ENCODE results near the gene SCRN1.
"Not testable (repeated sequence)": the region's sequence is repeated elsewhere in the genome, so short reads cannot be mapped to it uniquely, and the experiment has no call there.

SCRN1 gene

DNA sequence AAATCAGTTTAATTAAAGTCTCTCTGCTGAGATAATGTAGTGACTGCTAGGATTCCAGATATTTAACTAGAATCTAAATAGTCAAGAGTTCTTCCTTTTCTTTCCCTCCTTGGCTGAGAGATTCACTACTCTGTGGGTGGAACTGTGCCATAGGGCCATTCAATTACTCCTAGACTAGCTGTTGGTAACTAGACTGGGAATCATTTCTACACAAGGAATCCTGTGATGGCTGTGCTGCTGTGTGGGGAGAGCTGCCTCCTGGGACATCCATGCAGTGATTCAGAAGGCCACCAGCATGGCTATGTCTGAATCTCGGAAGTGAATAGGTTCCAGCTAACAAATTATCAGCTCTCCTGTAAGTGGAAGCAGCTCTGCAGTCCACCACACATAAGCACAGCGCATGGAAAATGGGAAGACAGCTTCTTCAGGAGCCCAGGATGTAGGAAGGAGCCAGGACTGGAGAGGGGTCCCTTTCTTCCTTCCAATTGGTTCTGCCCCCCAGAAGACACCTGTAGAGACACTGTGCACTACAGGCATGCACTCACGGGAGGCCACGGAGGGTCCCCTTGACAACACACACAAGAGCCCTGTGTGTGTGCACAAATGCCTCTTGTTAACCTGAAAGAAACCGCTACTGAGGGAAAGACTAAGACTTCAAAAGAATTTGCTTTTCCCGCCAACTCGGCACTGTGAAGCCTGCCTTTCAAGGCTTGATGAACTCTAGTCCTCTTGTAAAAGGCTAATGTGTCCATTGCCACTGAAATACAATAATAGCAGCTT lies 66.5 kb downstream of the SCRN1 start:
- DNase-seq: no peak

DNA sequence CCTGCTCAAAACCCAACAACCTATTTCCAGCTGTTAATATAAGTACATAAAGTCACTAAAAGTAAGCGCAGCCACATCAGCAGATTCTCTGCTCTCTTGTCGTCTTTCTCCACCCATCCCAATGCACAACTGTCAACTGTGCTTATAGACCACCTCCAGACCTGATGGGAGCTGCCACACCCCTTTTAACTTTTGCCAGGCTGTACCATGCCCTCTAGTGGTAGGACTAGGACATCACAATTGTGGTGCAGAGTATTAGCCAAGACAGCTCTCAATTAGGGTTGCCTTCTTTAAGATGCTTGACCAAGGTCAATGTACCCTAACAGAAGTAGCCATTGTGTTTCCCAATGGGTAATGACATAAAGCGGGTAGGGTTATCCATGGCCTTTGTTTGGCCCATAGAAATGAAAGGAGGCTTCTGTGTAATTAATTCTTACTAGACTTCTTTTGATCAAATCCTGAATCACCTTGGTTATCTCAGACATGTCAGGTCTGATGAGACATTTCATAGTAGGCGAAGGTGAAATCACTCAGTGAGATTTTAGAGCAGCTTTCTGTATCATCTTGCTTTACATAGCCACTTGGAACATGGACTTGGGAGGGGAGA lies 68.1 kb downstream of the SCRN1 start:
- peak; percentile 83 for DNase-seq

DNA sequence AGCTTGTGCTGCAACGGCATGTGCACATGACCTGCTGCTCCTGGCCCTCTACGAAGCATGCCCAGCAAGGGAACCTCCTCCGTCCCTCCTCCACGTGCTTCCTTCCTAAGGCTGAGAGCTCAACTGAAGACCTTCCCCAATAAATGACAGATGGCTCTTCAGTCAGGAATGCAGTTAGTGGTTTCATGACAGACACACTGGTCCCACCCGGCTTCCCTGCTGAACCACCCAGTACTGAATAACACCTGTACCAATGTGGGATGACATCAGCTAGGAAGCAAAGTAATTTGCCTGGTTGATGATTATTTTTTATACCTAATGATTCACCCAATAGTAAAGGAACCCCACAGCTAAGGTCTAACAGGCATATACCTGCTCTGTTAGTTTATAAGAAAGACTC lies 69.1 kb downstream of the SCRN1 start:
- no peak for DNase-seq

DNA sequence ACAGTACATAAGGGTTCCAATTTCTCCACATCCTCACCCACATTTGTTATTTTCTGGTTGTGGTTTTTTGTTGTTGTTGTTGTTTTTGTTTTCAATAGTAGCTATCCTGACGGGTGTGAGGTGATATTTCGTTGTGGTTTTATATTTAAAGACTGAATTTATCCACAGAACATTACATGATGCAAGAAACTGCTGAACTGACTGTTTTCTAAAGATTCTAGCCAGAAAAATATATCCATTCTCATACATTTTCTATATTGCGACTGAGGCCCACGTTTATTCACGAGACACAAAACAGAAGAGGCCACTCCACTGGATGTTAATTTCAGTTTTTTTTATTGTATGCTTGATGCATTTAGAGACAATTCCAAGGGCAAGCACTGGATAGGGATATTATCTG lies 69.8 kb downstream of the SCRN1 start:
- DNase-seq: no peak

DNA sequence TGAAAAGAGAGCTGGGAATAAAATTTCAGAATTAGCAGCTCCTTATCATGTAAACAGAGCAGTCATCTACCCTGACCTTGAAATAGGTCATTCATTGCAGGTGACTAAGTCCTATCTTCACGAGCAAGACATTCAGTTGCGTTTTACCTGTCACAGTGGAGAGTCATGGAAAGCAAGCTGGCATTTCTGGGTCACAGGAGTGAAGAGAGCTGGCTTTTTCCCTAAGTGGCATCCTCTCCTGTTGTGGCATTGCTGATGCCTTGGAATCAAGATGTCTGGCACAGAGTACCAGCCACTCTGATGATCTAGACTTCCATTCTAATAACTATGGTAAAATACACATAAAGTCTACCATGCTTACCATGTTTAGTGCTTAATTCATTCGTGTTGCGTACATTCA lies 70.8 kb downstream of the SCRN1 start:
- DNase-seq: no peak

DNA sequence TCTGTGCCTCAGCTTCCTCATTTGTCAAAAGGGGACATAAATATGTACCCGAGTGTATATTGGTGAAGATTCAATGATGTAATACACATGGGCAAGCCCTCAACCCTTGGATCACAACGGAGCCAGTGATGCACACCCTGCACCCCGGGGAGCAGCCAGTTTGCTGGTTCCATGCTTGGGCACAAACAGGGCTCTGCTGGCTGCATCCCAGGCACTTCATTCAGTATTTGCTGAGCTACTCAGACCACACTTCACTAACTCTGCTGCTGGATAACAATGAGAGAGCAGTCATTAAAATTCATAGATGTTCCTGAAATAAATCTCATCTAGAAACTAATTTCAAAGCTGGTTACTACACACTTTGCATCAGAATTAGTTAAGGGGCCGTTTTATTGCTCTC lies 72.0 kb downstream of the SCRN1 start:
- DNase-seq: no peak

DNA sequence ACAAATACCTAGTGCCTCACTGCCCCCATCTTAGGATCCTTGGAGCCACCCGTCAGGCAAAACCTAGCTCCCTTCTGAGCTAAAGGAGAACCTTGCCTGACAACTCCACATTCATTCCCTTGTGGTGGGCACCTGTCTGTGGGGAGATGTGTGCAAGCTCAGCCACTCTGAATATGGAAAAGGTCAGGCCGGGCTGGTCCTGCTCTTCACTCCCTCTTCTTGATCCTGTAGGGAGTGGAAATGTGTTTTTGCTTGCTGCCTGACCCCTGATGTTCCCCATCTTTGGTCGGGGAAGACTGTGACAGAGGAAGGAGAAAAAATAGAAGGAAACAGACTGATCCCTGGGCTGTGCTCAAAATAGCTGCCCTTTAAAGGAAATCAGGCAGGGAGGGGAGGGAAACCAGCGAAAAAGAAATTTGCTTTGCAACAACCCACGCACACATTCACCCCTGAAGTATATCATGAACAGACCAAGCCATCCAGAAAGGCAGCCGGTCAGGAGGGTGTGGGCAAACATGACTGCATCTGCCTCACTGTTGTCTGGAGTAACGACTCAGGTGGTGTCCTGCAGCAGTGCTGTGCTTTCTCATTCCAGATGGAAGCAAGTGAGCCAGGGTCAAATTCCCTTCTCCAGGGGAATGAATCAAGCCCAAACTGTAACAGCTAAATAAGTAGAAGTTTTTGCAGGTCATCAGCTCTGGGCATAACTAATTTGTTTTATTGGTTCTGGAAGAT lies 74.0 kb downstream of the SCRN1 start:
- no peak for DNase-seq

DNA sequence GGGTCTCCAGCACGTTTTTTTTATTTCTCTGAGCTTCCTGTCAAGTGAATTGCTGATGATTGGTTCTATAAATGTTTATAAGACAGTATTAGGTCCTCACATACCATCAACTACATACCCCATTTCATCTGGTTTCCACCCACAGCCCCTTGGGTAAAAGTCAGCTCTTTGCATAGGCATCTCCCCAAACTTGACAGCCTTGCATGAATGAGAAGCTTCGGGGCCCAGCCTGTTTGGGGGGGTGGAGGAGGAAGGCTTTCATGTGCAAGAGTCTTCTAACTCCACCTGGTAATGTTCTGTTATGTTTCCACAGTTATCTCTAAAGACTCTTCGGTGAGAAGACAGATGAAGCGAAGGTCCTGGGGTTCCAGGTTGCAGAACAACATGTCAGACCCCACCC lies 75.4 kb downstream of the SCRN1 start:
- no peak for DNase-seq

DNA sequence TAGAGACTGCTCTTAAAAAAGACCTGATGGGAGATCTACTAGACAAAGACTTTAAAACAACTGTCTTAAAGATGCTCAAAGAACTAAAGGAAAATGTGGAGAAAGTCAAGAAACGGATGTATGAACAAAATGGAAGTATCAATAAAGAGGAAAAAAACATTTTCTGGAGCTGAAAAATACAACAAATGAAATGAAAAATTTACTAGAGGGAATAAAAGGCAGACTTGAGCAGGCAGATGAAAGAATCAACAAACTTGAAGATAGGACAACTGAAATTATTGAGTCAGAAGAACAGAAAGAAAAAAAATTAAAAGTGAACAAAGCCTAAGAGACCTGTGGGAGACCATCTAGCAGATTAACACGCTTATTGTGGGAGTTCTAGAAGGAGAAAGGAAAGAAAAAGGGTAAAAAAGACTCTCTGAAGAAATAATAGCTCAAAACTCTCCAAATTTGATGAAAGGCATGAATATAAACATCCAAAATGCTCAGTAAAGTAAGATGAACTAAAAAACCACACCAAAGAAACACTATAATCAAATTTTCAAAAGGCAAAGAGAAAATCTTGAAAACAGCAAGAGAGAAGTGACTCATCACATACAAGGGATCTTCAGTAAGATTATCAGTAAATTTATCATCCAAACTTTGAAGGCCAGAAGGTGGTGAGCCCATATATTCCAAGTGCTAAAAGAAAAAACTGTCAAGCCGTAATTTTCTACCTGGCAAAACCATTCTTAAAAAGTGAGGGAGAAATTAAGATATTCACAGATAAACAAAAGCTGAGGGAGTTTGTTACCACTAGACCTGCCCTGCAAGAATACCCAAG lies 83.2 kb downstream of the SCRN1 start:
- DNase-seq: no peak

DNA sequence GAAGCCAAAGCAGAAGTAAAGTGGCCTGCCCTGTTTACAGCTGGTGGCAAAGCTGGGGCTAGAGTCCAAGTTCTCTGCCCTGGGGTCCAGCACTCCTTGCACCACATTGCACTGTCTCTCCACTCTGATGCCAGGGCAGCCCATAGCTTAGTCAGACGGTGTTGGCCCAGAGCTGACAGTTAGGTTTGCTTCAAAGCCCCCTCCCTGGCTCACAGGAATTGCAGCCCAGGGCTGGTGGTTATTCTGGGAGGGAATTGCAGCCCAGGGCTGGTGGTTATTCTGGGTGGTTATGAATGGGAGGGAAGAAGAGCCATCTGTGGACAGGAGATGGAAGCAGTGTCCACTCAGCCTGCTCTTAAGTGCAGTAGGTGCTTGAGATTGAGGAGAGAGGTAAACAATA lies 88.9 kb downstream of the SCRN1 start:
- no peak for DNase-seq

DNA sequence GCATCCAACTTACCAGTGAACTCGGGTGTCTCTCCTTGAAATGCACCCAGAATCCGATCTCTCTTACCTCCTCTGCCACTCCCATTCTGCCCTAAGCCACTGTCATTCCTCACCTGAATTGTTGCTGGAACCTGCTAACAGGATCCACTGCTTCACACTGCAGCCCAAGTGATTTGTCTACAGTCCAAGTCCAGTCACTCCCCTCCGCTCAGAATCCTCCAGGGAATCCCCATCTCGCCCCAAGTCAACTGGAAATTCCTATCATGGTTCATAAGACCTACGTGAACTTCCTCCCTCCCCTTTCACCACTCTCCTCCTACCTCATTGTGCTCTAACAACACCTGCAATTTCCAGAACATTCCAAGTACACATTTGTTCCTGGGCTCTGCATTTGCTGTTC lies 91.3 kb downstream of the SCRN1 start:
- no peak for DNase-seq

DNA sequence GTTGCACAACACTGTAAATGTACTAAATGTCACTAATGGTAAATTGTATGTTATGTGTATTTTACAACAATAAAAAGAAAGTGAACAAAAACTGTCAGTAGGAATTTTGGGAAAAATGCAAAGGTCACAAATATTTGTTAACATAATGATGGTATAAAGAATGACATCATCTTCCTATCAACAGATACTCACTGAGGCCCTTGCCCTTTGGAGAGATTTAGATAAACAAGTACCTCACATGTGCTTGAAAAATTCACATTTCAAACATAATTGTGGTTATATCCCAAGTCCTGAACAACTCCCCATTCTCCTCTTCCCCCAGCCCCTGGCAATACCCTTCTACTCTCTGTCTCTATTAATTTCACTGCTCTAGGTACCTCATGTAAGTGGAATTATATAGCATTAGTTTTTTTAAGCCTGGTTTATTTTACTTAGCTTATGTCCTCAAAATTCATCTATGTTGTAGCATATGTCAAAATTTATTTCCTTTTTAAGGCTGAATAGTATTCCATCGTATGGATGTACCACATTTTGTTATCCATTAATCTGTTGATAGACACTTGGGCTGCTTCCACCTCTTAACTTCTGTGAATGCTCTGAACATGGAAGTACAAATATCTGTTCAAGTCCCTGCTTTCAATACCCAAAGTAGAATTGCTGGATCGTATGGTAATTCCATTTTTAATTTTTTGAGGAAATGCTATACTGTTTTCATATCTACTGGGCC lies 92.8 kb downstream of the SCRN1 start:
- no peak for DNase-seq

DNA sequence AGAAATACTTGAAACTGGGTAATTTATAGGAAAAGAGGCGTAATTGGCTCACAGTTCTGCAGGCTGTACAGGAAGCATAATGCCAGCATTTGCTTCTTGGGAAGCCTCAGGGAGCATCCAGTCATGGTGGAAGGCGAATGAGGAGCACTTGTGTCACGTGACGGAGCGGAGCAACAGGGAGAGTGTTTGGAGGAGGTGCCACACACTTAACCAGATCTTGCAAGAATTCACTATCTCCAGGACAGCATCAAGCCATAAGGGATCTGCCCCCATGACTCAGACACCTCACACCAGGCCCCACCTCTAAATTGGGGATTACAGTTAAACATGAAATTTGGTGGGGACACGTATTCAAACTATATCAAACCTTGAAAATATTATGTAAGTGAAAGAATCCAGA lies 94.0 kb downstream of the SCRN1 start:
- no peak for DNase-seq

DNA sequence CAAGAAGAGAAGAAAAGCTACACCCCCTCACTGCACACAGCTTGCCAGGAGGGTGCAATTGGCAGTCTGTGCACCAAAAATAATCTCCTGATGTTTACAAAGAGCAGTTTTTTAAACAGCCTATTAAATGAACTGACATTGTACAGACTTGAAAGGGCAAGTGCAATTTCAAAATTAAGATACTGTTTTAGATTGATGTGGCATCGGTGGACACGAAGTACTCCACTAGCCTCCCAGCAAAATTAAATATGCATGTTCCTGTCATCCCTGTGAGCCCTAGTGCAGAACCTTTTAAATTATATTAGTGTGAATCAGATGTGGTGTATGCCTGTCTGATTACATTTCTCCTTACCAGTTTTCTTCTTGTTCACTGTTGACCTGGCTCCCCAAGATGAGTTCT lies 95.3 kb downstream of the SCRN1 start:
- no peak for DNase-seq

DNA sequence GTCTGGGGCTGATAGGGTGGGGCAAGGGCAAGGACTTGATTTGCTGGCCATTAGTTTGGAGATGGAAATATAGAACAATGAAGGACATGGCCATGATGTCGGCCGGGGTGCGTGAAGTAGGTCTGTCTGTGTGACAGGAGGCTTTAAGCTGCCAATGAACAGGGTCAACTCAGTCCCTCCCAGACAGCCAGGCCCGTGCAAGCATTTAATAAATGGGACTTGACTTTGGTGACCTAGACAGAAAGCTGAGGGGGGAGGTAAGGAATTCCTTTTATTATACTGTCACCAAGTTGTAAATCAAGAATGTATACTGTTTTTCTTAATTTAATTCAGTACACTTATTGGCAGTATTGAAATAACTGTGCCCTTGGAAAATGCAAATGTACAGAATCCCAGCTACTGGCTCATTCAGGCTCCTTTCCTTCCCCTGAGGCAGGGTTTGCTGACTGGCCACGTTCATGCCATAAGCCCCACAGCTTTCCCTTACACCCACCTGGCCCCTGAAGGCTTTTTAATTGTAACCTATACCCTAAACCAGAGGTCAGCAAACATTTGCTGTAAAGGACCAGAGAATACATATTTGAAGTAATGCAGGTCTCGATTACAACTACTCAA lies 96.1 kb downstream of the SCRN1 start:
- DNase-seq: no peak

DNA sequence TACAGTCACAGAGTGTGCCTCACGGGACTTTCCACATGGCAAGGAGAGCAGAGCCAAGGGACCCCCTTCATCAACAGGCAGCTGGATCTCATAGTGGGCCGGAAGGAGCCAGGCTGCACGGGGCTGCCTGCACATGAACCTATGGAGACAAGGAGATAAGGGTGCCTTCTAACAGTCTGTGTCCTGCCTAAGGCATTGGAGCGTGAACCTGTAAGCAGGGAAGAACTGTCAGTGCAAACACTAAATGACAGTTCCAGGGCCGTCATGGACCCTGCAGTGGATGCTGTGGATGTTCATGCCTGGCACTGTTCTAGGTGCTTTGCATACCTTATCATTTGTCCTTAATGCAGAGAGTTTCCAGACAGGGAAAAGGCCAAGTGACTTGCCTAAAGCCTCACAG lies 97.4 kb downstream of the SCRN1 start:
- DNase-seq: no peak

DNA sequence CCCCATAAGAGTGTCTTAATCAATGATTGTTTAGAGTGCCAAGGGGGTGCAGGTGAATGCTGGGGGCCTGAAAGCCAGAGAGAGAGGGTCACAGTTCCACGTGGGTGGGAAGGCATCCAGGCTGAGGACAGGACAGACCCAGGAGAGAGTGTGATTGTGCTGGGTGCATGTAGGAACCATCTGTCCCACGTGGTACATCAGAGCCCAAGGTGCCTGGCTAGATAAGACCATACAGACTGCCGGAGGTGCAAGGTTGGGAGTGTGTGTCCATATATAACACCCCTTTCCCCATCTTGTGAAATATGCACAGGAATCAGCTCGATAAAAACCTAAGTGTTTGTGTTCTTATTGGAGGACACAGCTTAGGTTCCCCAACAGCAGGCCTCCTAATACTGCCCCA lies 97.8 kb downstream of the SCRN1 start:
- DNase-seq: no peak

DNA sequence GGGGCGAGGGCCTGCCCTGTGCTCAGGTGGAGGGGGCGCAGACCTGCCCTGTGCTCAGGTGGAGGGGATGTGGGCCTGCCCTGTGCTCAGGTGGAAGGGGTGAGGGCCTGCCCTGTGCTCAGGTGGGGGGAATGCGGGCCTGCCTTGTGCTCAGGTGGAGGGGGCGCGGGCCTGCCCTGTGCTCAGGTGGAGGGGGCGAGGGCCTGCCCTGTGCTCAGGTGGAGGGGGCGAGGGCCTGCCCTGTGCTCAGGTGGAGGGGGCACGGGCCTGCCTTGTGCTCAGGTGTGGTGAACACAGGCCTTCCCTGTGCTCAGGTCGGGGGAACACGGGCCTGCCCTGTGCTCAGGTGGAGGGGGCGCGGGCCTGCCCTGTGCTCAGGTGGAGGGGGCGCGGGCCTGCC lies 98.8 kb downstream of the SCRN1 start:
- DNase-seq: not testable (repeated sequence)

DNA sequence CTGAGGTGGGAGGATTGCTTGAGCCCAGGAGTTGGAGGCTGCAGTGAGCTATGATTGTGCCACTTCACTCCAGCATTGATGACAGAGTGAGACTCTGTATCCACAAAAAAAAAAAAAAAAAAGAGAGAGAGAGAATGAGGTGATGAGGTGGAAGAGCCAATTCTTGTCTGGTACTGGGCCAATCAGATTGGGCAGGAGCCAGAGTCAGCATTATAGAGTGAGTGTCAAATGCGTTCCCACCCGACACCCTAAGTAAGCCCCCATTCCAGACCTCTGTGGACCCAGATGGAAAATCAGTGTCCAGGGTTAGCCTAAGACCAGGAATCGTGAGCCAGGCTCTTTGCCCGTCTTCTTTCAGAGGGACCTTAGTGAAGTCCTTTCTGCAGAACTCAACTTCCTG lies 99.3 kb downstream of the SCRN1 start:
- no peak for DNase-seq

DNA sequence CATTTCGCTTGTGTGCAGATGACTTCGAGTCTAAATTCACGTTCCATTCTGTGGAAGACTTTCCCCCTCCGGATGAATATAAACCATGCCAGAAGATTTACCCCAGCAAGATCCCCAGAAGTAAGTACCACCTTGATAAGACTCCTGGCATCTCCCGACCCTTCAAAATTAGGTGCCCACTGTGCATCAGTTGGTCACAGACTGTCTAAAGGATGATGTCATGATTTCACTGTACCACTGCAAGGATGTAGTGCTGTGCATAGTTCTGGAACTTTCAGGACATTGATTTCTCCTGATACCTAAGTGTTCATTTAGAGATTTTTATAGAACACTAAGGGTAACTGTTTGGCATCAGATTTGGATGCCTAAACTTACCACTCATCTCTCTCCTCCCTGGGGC lies 100.3 kb downstream of the SCRN1 start:
- no peak for DNase-seq

DNA sequence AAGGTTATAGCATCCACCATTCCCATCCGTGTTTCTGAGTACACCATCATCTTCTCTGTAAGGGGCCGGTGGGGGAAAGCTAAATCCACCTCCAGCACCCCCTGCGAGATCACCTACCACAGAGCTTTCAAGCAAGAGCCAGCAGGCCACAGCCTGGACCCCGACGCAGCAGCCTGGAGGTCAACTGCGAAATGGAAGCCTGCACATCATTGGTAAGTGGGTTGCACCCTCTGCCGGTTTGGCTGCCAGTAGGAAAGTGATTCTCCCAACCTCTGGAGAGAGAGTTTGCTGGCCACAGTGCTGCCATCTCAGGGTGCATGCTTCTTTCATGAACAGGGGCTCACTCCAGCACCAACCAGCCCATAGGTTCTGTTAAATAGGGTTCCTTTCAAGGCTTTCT lies 101.6 kb downstream of the SCRN1 start:
- DNase-seq: no peak

DNA sequence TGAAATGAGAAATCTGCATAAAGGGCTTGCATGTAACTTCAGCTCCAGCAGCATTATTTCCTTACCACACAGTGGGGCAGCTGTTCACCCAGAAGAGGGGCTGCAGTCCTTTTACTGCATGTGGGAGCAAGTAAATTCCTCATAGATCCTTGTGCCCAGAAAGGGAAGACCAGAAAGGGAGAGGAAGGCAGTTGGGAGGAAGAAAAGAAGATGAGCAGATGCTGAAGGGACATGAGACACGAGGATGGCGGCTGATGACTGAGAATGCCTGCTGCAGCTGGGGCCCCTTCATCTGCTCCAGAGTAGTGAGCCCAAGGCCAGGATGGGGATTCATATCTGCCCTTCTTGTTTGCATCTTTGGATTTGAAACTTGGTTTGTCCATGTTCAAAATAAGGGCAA lies 102.8 kb downstream of the SCRN1 start:
- DNase-seq: no peak

All from NCI-H82 (cell line).